Lower leg skin (tissue), 3 donors: ENCODE data around the gene MAB21L1.

Experiments
- POLR2A ChIP-seq, 2 donors: fragments of 450-650 bp; IDR thresholded peaks; one replicate each; pipeline ENCODE4 v1.6.1; 2016 to 2017; ENCODE audit warnings: antibody characterized with exemption in 2 of 2, mild to moderate bottlenecking in 1 of 2, moderate library complexity in 1 of 2
- TF ChIP-seq, protein P1 (sequence below), 3 donors: fragments of 450-650 bp; IDR thresholded peaks; one replicate each; pipeline ENCODE4 v1.5.1; 2016; ENCODE audit warnings: antibody characterized with exemption in 3 of 3, mild to moderate bottlenecking in 3 of 3, moderate library complexity in 2 of 3

DNA sequence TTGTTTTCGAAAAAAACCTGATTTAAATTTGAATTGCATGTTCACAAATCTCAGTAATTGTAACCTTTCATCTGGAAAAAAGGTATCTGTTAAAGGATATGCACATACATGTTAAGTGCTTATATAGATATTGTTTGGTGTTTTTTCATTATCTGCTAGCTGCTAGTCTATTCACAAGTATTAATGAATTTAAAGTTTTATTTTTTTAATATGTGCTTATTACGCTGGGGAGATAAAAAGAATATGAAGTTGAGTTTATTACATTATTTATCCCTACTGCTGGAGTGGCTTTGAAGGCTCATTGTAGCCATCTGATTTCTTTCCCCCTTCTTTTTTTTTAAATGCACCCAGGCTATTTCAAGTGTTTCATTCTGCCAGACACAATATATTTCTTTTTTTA is 3.9 kb upstream of the MAB21L1 start:
- no peak for TF ChIP-seq POLR2A (IDR thresholded peaks at IDR 0.05)
- TF ChIP-seq, protein P1, sequence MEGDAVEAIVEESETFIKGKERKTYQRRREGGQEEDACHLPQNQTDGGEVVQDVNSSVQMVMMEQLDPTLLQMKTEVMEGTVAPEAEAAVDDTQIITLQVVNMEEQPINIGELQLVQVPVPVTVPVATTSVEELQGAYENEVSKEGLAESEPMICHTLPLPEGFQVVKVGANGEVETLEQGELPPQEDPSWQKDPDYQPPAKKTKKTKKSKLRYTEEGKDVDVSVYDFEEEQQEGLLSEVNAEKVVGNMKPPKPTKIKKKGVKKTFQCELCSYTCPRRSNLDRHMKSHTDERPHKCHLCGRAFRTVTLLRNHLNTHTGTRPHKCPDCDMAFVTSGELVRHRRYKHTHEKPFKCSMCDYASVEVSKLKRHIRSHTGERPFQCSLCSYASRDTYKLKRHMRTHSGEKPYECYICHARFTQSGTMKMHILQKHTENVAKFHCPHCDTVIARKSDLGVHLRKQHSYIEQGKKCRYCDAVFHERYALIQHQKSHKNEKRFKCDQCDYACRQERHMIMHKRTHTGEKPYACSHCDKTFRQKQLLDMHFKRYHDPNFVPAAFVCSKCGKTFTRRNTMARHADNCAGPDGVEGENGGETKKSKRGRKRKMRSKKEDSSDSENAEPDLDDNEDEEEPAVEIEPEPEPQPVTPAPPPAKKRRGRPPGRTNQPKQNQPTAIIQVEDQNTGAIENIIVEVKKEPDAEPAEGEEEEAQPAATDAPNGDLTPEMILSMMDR (IDR thresholded peaks at IDR 0.05): no peak
